GM12878 (cell line): ENCODE data around the gene MSL2. TPM values are rescaled to one million over a fixed set of nuclear protein-coding genes. Genes with fewer than 3 reads are reported as not detected.
A peak's percentile ranks its signal among the peaks of the same experiment; 100 is the strongest.

Source experiments
- ATAC-seq: fragments of 200-7000 bp; cut with Tn5 transposase; 3 replicates; pipeline ENCODE4 v1.9.1; 2020; ENCODE audit warnings: mild to moderate bottlenecking, moderate library complexity
- BruUV-seq: library from RNA; stranded (reverse); fragments of 400-500 nt; replicated peaks from 2 replicates; lab custom pipeline; 2021; lab: Mats Ljungman, UMichigan
- CTCF ChIA-PET: fragments of 300-600 bp; sonication (Branson Sonifier 250); formaldehyde crosslinking; extraction: SDS; loops from one replicate; lab custom pipeline; 2021; ENCODE audit warnings: inconsistent platforms; lab: Yijun Ruan, JAX
- POLR2A ChIA-PET: fragments of 350-600 bp; formaldehyde crosslinking; extraction: SDS; loops from one replicate; lab custom pipeline; 2021; ENCODE audit warnings: inconsistent platforms; lab: Charles Lee
- RAD21 ChIA-PET: fragments of 300-600 bp; sonication (Branson Sonifier 250); formaldehyde crosslinking; loops from one replicate; lab custom pipeline; 2023; ENCODE audit warnings: antibody characterized with exemption; ENCODE audit not compliant: unreplicated experiment; lab: Charles Lee
- SMC1A ChIA-PET: fragments of 300-600 bp; sonication (Branson Sonifier 250); formaldehyde crosslinking; loops from one replicate; lab custom pipeline; 2023; ENCODE audit not compliant: unreplicated experiment, uncharacterized antibody; lab: Charles Lee
- DNase-seq: peaks from one replicate; pipeline ENCODE4 v3.0.0-alpha.2; 2011; ENCODE audit warnings: low read depth, low spot score
- FAIRE-seq: peaks from 3 replicates; lab custom pipeline; 2011; peaks lifted over from hg19 to GRCh38; lab: Jason Lieb, UNC
- H2AFZ ChIP-seq: 2 replicates; pipeline ENCODE4 v1.6.0; 2011; ENCODE audit warnings: low read depth, low read length, control low read depth; ENCODE audit not compliant: control insufficient read depth
- H3K27ac ChIP-seq: 2 replicates; pipeline ENCODE4 v1.5.1; 2011; ENCODE audit warnings: control low read depth; ENCODE audit not compliant: control insufficient read depth, insufficient read depth
- H3K27me3 ChIP-seq, 2 experiments: replicated peaks in 1 of 2; 2 replicates each; pipeline versions ENCODE4 v1.6.0 to v1.6.1; 2011; ENCODE audit warnings: low read length in 1 of 2; ENCODE audit not compliant: control insufficient read depth in 2 of 2, insufficient read depth in 2 of 2
- H3K36me3 ChIP-seq, 2 experiments: 2 replicates each; pipeline ENCODE4 v1.5.1; 2011; ENCODE audit warnings: low read length in 1 of 2; ENCODE audit not compliant: control insufficient read depth in 2 of 2, insufficient read depth in 2 of 2
- H3K4me1 ChIP-seq: 2 replicates; pipeline ENCODE4 v1.6.1; 2011; ENCODE audit warnings: mild to moderate bottlenecking, low read length, moderate library complexity, mixed read lengths; ENCODE audit not compliant: control insufficient read depth, insufficient read depth
- H3K4me2 ChIP-seq: 2 replicates; pipeline ENCODE4 v1.6.0; 2011; ENCODE audit warnings: control low read depth; ENCODE audit not compliant: control insufficient read depth, insufficient read depth
- H3K4me3 ChIP-seq: fragments of 200-600 bp; sonication (generic); 2 replicates; pipeline ENCODE4 v1.5.1; 2016
- H3K79me2 ChIP-seq: 2 replicates; pipeline ENCODE4 v1.6.0; 2011; ENCODE audit warnings: low read length; ENCODE audit not compliant: control insufficient read depth, insufficient read depth
- H3K9ac ChIP-seq: 2 replicates; pipeline ENCODE4 v1.8.0; 2011; ENCODE audit warnings: low read length, control low read depth, mixed read lengths; ENCODE audit not compliant: control insufficient read depth, insufficient read depth
- H3K9me3 ChIP-seq: replicated peaks from 3 replicates; pipeline ENCODE4 v1.5.1; 2011; ENCODE audit warnings: mild to moderate bottlenecking, low read length; ENCODE audit not compliant: control insufficient read depth, insufficient read depth
- H4K20me1 ChIP-seq: 2 replicates; pipeline ENCODE4 v1.6.0; 2011; ENCODE audit not compliant: control insufficient read depth, insufficient read depth
- EGR1 ChIP-seq, 2 experiments: IDR thresholded peaks; 1 replicate in 1 of 2; 2 replicates in 1 of 2; pipeline ENCODE4 v1.6.1; 2011 to 2012; ENCODE audit warnings: low read depth in 2 of 2, low read length in 2 of 2, borderline replicate concordance in 1 of 2, mild to moderate bottlenecking in 1 of 2, moderate library complexity in 1 of 2
- FOXK2 ChIP-seq: fragments of 450-650 bp; IDR thresholded peaks from 2 replicates; pipeline ENCODE4 v1.6.1; 2017; ENCODE audit warnings: mild to moderate bottlenecking, moderate library complexity
- MXI1 ChIP-seq: fragments of 150-350 bp; IDR thresholded peaks from 2 replicates; pipeline ENCODE4 v1.6.1; 2011; ENCODE audit warnings: low read depth, mild to moderate bottlenecking, inconsistent platforms, low read length, improper control_type of control experiment
- RB1 ChIP-seq: fragments of 450-650 bp; formaldehyde crosslinking; IDR thresholded peaks from 2 replicates; pipeline ENCODE4 v1.6.1; 2017; ENCODE audit warnings: mild to moderate bottlenecking, borderline replicate concordance
- RFX5 ChIP-seq: IDR thresholded peaks from 2 replicates; pipeline ENCODE4 v1.6.1; 2011; ENCODE audit warnings: low read depth, low read length, improper control_type of control experiment
- SMAD1 ChIP-seq: fragments of 450-650 bp; IDR thresholded peaks from 2 replicates; pipeline ENCODE4 v1.6.1; 2018; ENCODE audit warnings: mild to moderate bottlenecking, low read depth; ENCODE audit not compliant: partially characterized antibody
- SRF ChIP-seq, 2 experiments: IDR thresholded peaks; 2 replicates each; pipeline ENCODE4 v1.6.1; 2011; ENCODE audit warnings: low read depth in 2 of 2, low read length in 2 of 2, mild to moderate bottlenecking in 1 of 2, moderate library complexity in 1 of 2
- ZNF207 ChIP-seq: fragments of 450-650 bp; IDR thresholded peaks from 2 replicates; pipeline ENCODE4 v1.6.1; 2014; ENCODE audit warnings: antibody characterized with exemption, mild to moderate bottlenecking, borderline replicate concordance
- whole genome bisulfite sequencing: methylation state at CpG from one replicate; pipeline ENCODE4 v1.1.6; 2016; ENCODE audit warnings: low lambda C conversion rate; ENCODE audit not compliant: insufficient replicate concordance, insufficient coverage; ENCODE audit errors: missing lambda C conversion rate; 5-methylcytosine and 5-hydroxymethylcytosine counted together
- in situ Hi-C: fragments of 300-500 bp; cut with MboI; formaldehyde crosslinking; loops from 9 replicates; pipeline ENCODE4 v1.14.3; 2018; ENCODE audit warnings: mixed read lengths
- intact Hi-C: fragments of 100-400 bp; cut with micrococcal nuclease; formaldehyde crosslinking; loops from one replicate; pipeline ENCODE4 v1.14.2; 2022; ENCODE audit not compliant: unreplicated experiment
- polyA plus RNA-seq, 11 experiments: library from polyadenylated mRNA; depleted of rRNA in 4 of 11; unstranded in 6 of 11; stranded (reverse) in 5 of 11; fragments of >200 nt; fragmentation: Nextera tagmentation in 4 of 11; fragmentation: Illumina TruSeq in 1 of 11; extraction: Ambion mirVana in 4 of 11; extraction: Trizol in 1 of 11; gene quantifications; 1 replicate in 1 of 11; 2 replicates in 10 of 11; pipeline versions ENCODE4 v1.2.1 to v1.2.3, GENCODE V29; 2011 to 2016; ENCODE audit warnings: inconsistent platforms in 2 of 11, missing spikeins in 2 of 11, low read depth in 1 of 11
- total RNA-seq, 4 experiments: library from RNA; depleted of rRNA in 3 of 4; stranded (reverse); fragments of >200 nt in 3 of 4; fragmentation: Illumina TruSeq in 1 of 4; extraction: Trizol in 1 of 4; gene quantifications; 2 replicates each; pipeline versions ENCODE4 v1.2.1 to v1.2.3, GENCODE V29; 2013 to 2021
- TF ChIP-seq, protein P1 (sequence below): IDR thresholded peaks from 2 replicates; pipeline ENCODE4 v1.6.1; 2012; ENCODE audit warnings: low read depth, low read length, improper control_type of control experiment
- TF ChIP-seq, protein P2 (sequence below): fragments of 450-650 bp; IDR thresholded peaks from 2 replicates; pipeline ENCODE4 v1.6.1; 2014; ENCODE audit warnings: mild to moderate bottlenecking
- TF ChIP-seq, protein P3 (sequence below): fragments of 450-650 bp; IDR thresholded peaks from 2 replicates; pipeline ENCODE4 v1.6.1; 2017; ENCODE audit warnings: antibody characterized with exemption, mild to moderate bottlenecking, moderate library complexity
- TF ChIP-seq, protein P4 (sequence below): IDR thresholded peaks from 2 replicates; pipeline ENCODE4 v1.6.1; 2011; ENCODE audit warnings: mild to moderate bottlenecking, low read depth, low read length, moderate library complexity; ENCODE audit not compliant: insufficient replicate concordance

MSL2 gene
- total and polyA plus RNA-seq, 10 of the 15 experiments (the other 5 are each of a cell fraction or from before 2014, with no cell fraction given): 3.5 to 31.7 (median 10.5) TPM

DNA sequence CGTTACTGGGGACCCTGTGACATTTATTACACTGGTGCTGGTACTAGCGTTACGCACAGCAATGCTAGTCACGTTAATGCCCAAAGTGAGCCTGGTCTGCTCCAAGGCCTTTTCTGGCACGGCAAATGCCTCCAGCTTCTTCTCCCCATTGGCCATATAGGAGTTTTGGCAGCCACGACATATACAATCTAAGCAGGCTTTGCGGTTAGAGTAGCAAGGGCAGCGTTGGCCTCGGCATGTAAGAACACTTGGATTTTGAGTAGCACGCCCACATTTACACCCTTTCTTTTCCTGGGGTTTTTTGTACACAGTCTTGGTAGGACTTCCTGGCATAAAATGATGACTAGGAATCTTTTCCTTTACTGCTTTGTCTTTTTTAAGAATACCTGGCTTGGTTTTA lies 44.9 kb downstream of the MSL2 start (continued):
- no peak for TF ChIP-seq SRF (IDR thresholded peaks at IDR 0.05; ENCODE audit: low read depth in 2 of 2, low read length in 2 of 2)

DNA sequence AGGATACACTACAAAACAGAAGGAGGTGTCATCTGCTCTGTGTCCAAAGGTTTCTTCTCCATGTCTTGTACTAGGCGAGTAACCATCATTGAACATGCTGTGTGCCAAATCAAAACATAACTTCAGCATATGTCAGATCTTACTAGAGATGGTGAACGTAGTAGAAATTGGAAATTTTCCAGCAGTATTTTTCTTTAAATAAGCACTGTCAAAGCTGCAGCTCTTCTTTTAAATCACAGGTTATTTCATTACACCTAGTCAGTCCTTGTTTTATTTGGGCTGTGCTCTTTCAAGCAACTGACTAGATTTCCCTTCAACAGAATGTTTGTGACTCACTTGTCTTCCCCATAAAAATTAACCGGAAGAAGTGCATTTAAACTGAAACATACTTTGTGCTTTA lies 46.5 kb downstream of the MSL2 start:
- Histone ChIP-seq H3K4me1 (no peaks in the 10 kb centered on the region), H4K20me1 (peaks cover 3% of the 10 kb centered on the region; the same call in 1 of the 2 replicates), H3K27ac (peak overlapping the region; percentile 10; the same call in 1 of the 2 replicates), H3K9me3 (no peaks in the 10 kb centered on the region), H3K36me3 (peaks cover 0 to 26% of the 10 kb centered on the region in 2 experiments; a peak in 3 of 4 replicates), H3K4me2 (no peak overlapping the region), H2AFZ (no peak overlapping the region), H3K79me2 (peaks cover 44% of the 10 kb centered on the region), H3K4me3 (no peak overlapping the region), H3K9ac (no peak overlapping the region), H3K27me3 (no peaks in the 10 kb centered on the region)
- DNase-seq (no peak), FAIRE-seq (peak; percentile 66), ATAC-seq (no peak)
- TF ChIP-seq EGR1 (IDR thresholded peaks at IDR 0.05; ENCODE audit: borderline replicate concordance in 1 of 2, low read depth in 2 of 2, low read length in 2 of 2) (no peak), RB1 (no peak), FOXK2 (no peak), MXI1 (no peak), ZNF207 (no peak), SMAD1 (no peak), RFX5 (no peak)
- TF ChIP-seq, protein P1, sequence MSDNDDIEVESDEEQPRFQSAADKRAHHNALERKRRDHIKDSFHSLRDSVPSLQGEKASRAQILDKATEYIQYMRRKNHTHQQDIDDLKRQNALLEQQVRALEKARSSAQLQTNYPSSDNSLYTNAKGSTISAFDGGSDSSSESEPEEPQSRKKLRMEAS: no peak
- TF ChIP-seq, protein P2, sequence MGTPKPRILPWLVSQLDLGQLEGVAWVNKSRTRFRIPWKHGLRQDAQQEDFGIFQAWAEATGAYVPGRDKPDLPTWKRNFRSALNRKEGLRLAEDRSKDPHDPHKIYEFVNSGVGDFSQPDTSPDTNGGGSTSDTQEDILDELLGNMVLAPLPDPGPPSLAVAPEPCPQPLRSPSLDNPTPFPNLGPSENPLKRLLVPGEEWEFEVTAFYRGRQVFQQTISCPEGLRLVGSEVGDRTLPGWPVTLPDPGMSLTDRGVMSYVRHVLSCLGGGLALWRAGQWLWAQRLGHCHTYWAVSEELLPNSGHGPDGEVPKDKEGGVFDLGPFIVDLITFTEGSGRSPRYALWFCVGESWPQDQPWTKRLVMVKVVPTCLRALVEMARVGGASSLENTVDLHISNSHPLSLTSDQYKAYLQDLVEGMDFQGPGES: no peak
- TF ChIP-seq, protein P3, sequence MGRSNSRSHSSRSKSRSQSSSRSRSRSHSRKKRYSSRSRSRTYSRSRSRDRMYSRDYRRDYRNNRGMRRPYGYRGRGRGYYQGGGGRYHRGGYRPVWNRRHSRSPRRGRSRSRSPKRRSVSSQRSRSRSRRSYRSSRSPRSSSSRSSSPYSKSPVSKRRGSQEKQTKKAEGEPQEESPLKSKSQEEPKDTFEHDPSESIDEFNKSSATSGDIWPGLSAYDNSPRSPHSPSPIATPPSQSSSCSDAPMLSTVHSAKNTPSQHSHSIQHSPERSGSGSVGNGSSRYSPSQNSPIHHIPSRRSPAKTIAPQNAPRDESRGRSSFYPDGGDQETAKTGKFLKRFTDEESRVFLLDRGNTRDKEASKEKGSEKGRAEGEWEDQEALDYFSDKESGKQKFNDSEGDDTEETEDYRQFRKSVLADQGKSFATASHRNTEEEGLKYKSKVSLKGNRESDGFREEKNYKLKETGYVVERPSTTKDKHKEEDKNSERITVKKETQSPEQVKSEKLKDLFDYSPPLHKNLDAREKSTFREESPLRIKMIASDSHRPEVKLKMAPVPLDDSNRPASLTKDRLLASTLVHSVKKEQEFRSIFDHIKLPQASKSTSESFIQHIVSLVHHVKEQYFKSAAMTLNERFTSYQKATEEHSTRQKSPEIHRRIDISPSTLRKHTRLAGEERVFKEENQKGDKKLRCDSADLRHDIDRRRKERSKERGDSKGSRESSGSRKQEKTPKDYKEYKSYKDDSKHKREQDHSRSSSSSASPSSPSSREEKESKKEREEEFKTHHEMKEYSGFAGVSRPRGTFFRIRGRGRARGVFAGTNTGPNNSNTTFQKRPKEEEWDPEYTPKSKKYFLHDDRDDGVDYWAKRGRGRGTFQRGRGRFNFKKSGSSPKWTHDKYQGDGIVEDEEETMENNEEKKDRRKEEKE: no peak
- TF ChIP-seq, protein P4, sequence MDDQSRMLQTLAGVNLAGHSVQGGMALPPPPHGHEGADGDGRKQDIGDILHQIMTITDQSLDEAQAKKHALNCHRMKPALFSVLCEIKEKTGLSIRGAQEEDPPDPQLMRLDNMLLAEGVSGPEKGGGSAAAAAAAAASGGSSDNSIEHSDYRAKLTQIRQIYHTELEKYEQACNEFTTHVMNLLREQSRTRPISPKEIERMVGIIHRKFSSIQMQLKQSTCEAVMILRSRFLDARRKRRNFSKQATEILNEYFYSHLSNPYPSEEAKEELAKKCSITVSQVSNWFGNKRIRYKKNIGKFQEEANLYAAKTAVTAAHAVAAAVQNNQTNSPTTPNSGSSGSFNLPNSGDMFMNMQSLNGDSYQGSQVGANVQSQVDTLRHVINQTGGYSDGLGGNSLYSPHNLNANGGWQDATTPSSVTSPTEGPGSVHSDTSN: no peak
- BruUV-seq: TSS peak; percentile 31
- in situ Hi-C loops: no loop called here
- 17% methylated on average over 3 of the region's 3 CpGs for WGBS
- CTCF ChIA-PET: no interaction called here
- POLR2A ChIA-PET: no interaction called here
- SMC1A ChIA-PET: interaction anchor here (1.0 to 1.6 kb wide), 3 partner anchors 38 to 48 kb away, joined by 3 to 8 read pairs (median 3); partner anchors contain the start of gene MSL2
- RAD21 ChIA-PET: no interaction called here
- intact Hi-C loops: no loop called here
